WTC11 (cell line): ENCODE measurements around the gene KCND3. TPM values are rescaled to one million over a fixed set of nuclear protein-coding genes. Genes with fewer than 3 reads are reported as not detected.

Source experiments
- ATAC-seq: fragments of 200-7000 bp; cut with Tn5 transposase; 2 replicates; pipeline ENCODE4 v1.10.0; 2021; ENCODE audit warnings: mild to moderate bottlenecking, moderate library complexity
- CTCF ChIA-PET: fragments of 300-600 bp; sonication (Branson Sonifier 250); formaldehyde crosslinking; loops from one replicate; lab custom pipeline; 2021; ENCODE audit warnings: antibody characterized with exemption; lab: Charles Lee
- POLR2A ChIA-PET: fragments of 350-600 bp; sonication (Branson Sonifier 250); formaldehyde crosslinking; loops from one replicate; lab custom pipeline; 2021; ENCODE audit warnings: antibody characterized with exemption; lab: Charles Lee
- DNase-seq: peaks from one replicate; pipeline ENCODE4 v3.0.0; 2021; ENCODE audit warnings: low spot score
- H3K27ac Mint-ChIP-seq: 2 replicates; pipeline ENCODE4 v1.8.0; 2021; ENCODE audit warnings: mixed read lengths
- H3K27me3 Mint-ChIP-seq: 2 replicates; pipeline ENCODE4 v1.8.0; 2021; ENCODE audit warnings: low read depth, mild to moderate bottlenecking, moderate library complexity, mixed read lengths
- H3K36me3 Mint-ChIP-seq: 2 replicates; pipeline ENCODE4 v1.8.0; 2021; ENCODE audit warnings: mixed read lengths
- H3K4me1 Mint-ChIP-seq: 2 replicates; pipeline ENCODE4 v1.8.0; 2022; ENCODE audit warnings: mixed read lengths
- H3K4me3 Mint-ChIP-seq: 2 replicates; pipeline ENCODE4 v1.8.0; 2021; ENCODE audit warnings: mild to moderate bottlenecking, moderate library complexity, mixed read lengths
- H3K9me3 Mint-ChIP-seq: 2 replicates; pipeline ENCODE4 v1.8.0; 2021; ENCODE audit warnings: mixed read lengths
- ATF1 ChIP-seq: sonication (generic); formaldehyde crosslinking; IDR thresholded peaks from 2 replicates; pipeline ENCODE4 v1.8.1; 2023; ENCODE audit warnings: mild to moderate bottlenecking, moderate library complexity, missing genetic modification reagents
- CBFB ChIP-seq: sonication (generic); formaldehyde crosslinking; IDR thresholded peaks from 2 replicates; pipeline ENCODE4 v1.8.1; 2022; ENCODE audit warnings: mild to moderate bottlenecking, low read depth, missing genetic modification reagents
- E2F4 ChIP-seq: sonication (generic); formaldehyde crosslinking; IDR thresholded peaks from 2 replicates; pipeline ENCODE4 v1.8.1; 2022; ENCODE audit warnings: low read depth, mild to moderate bottlenecking, moderate library complexity, missing genetic modification reagents, borderline replicate concordance
- ELF4 ChIP-seq: sonication (generic); formaldehyde crosslinking; IDR thresholded peaks from 2 replicates; pipeline ENCODE4 v1.8.1; 2022; ENCODE audit warnings: low read depth, mild to moderate bottlenecking, moderate library complexity, missing genetic modification reagents
- EMX1 ChIP-seq: fragments of 250-450 bp; sonication (Bioruptor Pico); IDR thresholded peaks from 2 replicates; pipeline ENCODE4 v1.8.0; 2021; ENCODE audit warnings: mild to moderate bottlenecking
- FOXK1 ChIP-seq: sonication (generic); formaldehyde crosslinking; IDR thresholded peaks from 2 replicates; pipeline ENCODE4 v1.8.0; 2022; ENCODE audit warnings: mild to moderate bottlenecking, moderate library complexity, missing genetic modification reagents
- FOXP1 ChIP-seq: sonication (generic); formaldehyde crosslinking; IDR thresholded peaks from 2 replicates; pipeline ENCODE4 v1.8.0; 2022; ENCODE audit warnings: missing genetic modification reagents, mild to moderate bottlenecking, moderate library complexity, borderline replicate concordance
- IRF2 ChIP-seq: sonication (generic); formaldehyde crosslinking; IDR thresholded peaks from 2 replicates; pipeline ENCODE4 v1.8.0; 2022; ENCODE audit warnings: low read depth, missing genetic modification reagents, borderline replicate concordance
- JAZF1 ChIP-seq: fragments of 250-450 bp; sonication (Bioruptor Pico); IDR thresholded peaks from 2 replicates; pipeline ENCODE4 v1.9.0; 2021; ENCODE audit warnings: moderate library complexity, mild to moderate bottlenecking, inconsistent platforms
- JUN ChIP-seq: sonication (generic); formaldehyde crosslinking; IDR thresholded peaks from 2 replicates; pipeline ENCODE4 v1.8.0; 2023; ENCODE audit warnings: mild to moderate bottlenecking, missing genetic modification reagents
- KAT7 ChIP-seq: sonication (generic); formaldehyde crosslinking; IDR thresholded peaks from 2 replicates; pipeline ENCODE4 v1.8.1; 2023; ENCODE audit warnings: missing genetic modification reagents, mild to moderate bottlenecking, borderline replicate concordance
- NFE2L1 ChIP-seq: sonication (generic); formaldehyde crosslinking; IDR thresholded peaks from 2 replicates; pipeline ENCODE4 v1.8.1; 2023; ENCODE audit warnings: missing genetic modification reagents
- NR1H2 ChIP-seq: sonication (generic); formaldehyde crosslinking; IDR thresholded peaks from 2 replicates; pipeline ENCODE4 v1.9.0; 2021; ENCODE audit warnings: mild to moderate bottlenecking, moderate library complexity, missing genetic modification reagents
- PRRX2 ChIP-seq: fragments of 250-450 bp; sonication (Bioruptor Pico); IDR thresholded peaks from 2 replicates; pipeline ENCODE4 v1.8.0; 2021; ENCODE audit warnings: mild to moderate bottlenecking
- RORB ChIP-seq: fragments of 250-450 bp; sonication (Bioruptor Pico); IDR thresholded peaks from 2 replicates; pipeline ENCODE4 v1.9.0; 2021; ENCODE audit warnings: mild to moderate bottlenecking
- TCF7 ChIP-seq: sonication (generic); formaldehyde crosslinking; IDR thresholded peaks from 2 replicates; pipeline ENCODE4 v1.8.0; 2022; ENCODE audit warnings: mild to moderate bottlenecking, low read depth, missing genetic modification reagents, moderate library complexity
- USF2 ChIP-seq: sonication (generic); formaldehyde crosslinking; IDR thresholded peaks from 2 replicates; pipeline ENCODE4 v1.8.1; 2023; ENCODE audit warnings: mild to moderate bottlenecking, missing genetic modification reagents, moderate library complexity
- ZMAT4 ChIP-seq: fragments of 250-450 bp; sonication (Bioruptor Pico); IDR thresholded peaks from 2 replicates; pipeline ENCODE4 v1.9.0; 2021; ENCODE audit warnings: mild to moderate bottlenecking
- ZNF138 ChIP-seq: sonication (generic); formaldehyde crosslinking; conservative IDR thresholded peaks from 2 replicates; pipeline ENCODE4 v1.8.1; 2022; ENCODE audit warnings: mild to moderate bottlenecking, moderate library complexity, missing genetic modification reagents
- ZNF423 ChIP-seq: fragments of 250-450 bp; sonication (Bioruptor Pico); IDR thresholded peaks from 2 replicates; pipeline ENCODE4 v2.1.2; 2022; ENCODE audit warnings: mild to moderate bottlenecking, moderate library complexity
- ZNF671 ChIP-seq: fragments of 250-450 bp; sonication (Bioruptor Pico); IDR thresholded peaks from 2 replicates; pipeline ENCODE4 v1.8.0; 2021; ENCODE audit warnings: mild to moderate bottlenecking
- total RNA-seq: library from RNA; stranded (reverse); gene quantifications from 3 replicates; pipeline ENCODE4 v1.2.3, GENCODE V29; 2021
- TF ChIP-seq, protein P1 (sequence below): sonication (generic); formaldehyde crosslinking; IDR thresholded peaks from 2 replicates; pipeline ENCODE4 v1.8.0; 2022; ENCODE audit warnings: mild to moderate bottlenecking, missing genetic modification reagents
- TF ChIP-seq, protein P2 (sequence below): sonication (generic); formaldehyde crosslinking; IDR thresholded peaks from 2 replicates; pipeline ENCODE4 v1.8.0; 2023; ENCODE audit warnings: mild to moderate bottlenecking, missing genetic modification reagents

KCND3 gene
- total RNA-seq, 1 experiment from 2014 or later = 0.35 TPM

DNA sequence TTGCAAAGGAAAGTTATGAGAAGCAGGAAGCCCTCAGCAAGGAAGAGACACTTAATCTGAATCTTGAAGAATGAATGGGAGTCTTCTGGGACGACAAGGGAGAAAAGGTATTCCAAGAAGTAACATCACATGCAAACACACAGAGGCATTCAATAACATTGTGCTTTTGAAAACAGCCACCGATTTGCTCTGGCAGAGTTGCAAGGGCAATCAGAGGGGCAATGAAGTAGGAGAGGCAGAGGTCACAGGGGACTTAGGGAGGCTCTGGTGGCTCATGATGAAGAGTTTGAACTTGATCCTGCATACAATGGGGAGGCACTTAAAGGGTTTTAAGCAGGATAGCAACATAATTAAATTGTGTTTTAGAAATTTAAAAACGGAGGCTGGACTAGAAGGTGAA, 126.1 kb downstream of the KCND3 start (continued):
- TF ChIP-seq CBFB (CRISPR knock-in tag) = no peak
- no peak for TF ChIP-seq NFE2L1 (CRISPR knock-in tag)
- no peak for TF ChIP-seq ZNF138 (CRISPR knock-in tag)

DNA sequence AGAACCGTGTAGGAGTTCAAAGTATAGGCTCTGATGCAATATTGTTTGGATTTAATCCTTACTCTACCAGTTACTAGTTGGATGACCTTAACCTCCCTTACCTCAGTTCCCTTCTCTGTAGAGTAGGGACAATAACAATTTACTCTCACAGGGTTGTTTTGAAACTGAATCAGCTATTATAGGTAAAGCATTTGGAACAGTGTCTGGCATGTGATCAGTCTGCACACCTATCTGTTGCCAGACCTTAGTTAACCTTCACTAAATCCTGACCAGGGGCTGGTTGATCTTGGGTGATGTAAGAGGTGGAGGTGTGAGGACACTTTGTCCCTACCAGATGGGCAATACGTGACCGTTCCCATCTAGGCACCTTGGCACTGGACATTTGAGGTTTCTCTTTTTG, 126.9 kb downstream of the KCND3 start:
- ATAC-seq (no peak), DNase-seq (no peak)
- Mint-ChIP-seq H3K36me3 (no peaks in the 10 kb centered on the region), H3K27me3 (no peaks in the 10 kb centered on the region), H3K27ac (no peak overlapping the region), H3K4me3 (no peak overlapping the region), H3K9me3 (no peaks in the 10 kb centered on the region), H3K4me1 (no peaks in the 10 kb centered on the region; the same call in 1 of the 2 replicates)
- TF ChIP-seq, protein P1, sequence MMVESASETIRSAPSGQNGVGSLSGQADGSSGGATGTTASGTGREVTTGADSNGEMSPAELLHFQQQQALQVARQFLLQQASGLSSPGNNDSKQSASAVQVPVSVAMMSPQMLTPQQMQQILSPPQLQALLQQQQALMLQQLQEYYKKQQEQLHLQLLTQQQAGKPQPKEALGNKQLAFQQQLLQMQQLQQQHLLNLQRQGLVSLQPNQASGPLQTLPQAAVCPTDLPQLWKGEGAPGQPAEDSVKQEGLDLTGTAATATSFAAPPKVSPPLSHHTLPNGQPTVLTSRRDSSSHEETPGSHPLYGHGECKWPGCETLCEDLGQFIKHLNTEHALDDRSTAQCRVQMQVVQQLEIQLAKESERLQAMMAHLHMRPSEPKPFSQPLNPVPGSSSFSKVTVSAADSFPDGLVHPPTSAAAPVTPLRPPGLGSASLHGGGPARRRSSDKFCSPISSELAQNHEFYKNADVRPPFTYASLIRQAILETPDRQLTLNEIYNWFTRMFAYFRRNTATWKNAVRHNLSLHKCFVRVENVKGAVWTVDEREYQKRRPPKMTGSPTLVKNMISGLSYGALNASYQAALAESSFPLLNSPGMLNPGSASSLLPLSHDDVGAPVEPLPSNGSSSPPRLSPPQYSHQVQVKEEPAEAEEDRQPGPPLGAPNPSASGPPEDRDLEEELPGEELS (CRISPR knock-in tag) = no peak
- TF ChIP-seq FOXK1 (no peak), ZNF423 (CRISPR knock-in tag) (no peak), USF2 (CRISPR knock-in tag) (no peak), ZMAT4 (CRISPR knock-in tag) (no peak), PRRX2 (no peak), TCF7 (no peak), JAZF1 (CRISPR knock-in tag) (no peak), ZNF671 (no peak), E2F4 (CRISPR knock-in tag) (no peak), RORB (CRISPR knock-in tag) (no peak), KAT7 (CRISPR knock-in tag) (no peak), ELF4 (CRISPR knock-in tag) (no peak), FOXP1 (CRISPR knock-in tag) (no peak), NR1H2 (CRISPR knock-in tag) (no peak), JUN (CRISPR knock-in tag) (no peak), EMX1 (CRISPR knock-in tag) (no peak), IRF2 (CRISPR knock-in tag) (no peak), ATF1 (CRISPR knock-in tag) (no peak)
- TF ChIP-seq, protein P2, sequence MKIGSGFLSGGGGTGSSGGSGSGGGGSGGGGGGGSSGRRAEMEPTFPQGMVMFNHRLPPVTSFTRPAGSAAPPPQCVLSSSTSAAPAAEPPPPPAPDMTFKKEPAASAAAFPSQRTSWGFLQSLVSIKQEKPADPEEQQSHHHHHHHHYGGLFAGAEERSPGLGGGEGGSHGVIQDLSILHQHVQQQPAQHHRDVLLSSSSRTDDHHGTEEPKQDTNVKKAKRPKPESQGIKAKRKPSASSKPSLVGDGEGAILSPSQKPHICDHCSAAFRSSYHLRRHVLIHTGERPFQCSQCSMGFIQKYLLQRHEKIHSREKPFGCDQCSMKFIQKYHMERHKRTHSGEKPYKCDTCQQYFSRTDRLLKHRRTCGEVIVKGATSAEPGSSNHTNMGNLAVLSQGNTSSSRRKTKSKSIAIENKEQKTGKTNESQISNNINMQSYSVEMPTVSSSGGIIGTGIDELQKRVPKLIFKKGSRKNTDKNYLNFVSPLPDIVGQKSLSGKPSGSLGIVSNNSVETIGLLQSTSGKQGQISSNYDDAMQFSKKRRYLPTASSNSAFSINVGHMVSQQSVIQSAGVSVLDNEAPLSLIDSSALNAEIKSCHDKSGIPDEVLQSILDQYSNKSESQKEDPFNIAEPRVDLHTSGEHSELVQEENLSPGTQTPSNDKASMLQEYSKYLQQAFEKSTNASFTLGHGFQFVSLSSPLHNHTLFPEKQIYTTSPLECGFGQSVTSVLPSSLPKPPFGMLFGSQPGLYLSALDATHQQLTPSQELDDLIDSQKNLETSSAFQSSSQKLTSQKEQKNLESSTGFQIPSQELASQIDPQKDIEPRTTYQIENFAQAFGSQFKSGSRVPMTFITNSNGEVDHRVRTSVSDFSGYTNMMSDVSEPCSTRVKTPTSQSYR (CRISPR knock-in tag) = no peak
- ChIA-PET CTCF (no interaction called here), POLR2A (no interaction called here)
